ENCODE results near the gene CRPPA.

- TF ChIP-seq CTCF (IDR thresholded peaks at IDR 0.05) = no peak
- no peak for TF ChIP-seq POLR2AphosphoS5 (IDR thresholded peaks at IDR 0.05; ENCODE audit: low read depth, low read length)
- no peak for TF ChIP-seq SIN3A (IDR thresholded peaks at IDR 0.05; ENCODE audit: borderline replicate concordance, insufficient read depth, low read depth, low read length)
- no peak for TF ChIP-seq REST (IDR thresholded peaks at IDR 0.05; ENCODE audit: insufficient read depth in 1 of 2, low read depth in 2 of 2, low read length in 1 of 2)
- TF ChIP-seq TCF7L2 (IDR thresholded peaks at IDR 0.05; ENCODE audit: low read depth, low read length) = no peak
These were observed 8.8 kb upstream of the CRPPA start for GRCh38 chr7:16430133-16430532.
